Stimulated activated CD4-positive, alpha-beta T cell treated with anti-CD3 and anti-CD28 coated beads, Interleukin-15, amount 100 ng/mL, for 48 hours (primary cell): ENCODE measurements around the gene KDM4F.
A peak's percentile ranks its signal among the peaks of the same experiment; 100 is the strongest.

Experiments
- DNase-seq, 2 donors: peaks; one replicate each; pipeline ENCODE4 v3.0.0-alpha.2; 2020; ENCODE audit warnings: low read depth in 2 of 2

The KDM4F gene

GRCh38 chr11:95091663-95092180 is 42.5 kb downstream of the KDM4F start:
- no peak for DNase-seq

GRCh38 chr11:95092549-95093324 is 43.5 kb downstream of the KDM4F start:
- peak in 1 of 2 donors; percentile 17 for DNase-seq

- DNase-seq, result no peak
These were observed 44.3 kb downstream of the KDM4F start for GRCh38 chr11:95093548-95093947.

GRCh38 chr11:95095858-95096587 is 46.8 kb downstream of the KDM4F start:
- DNase-seq, result no peak

GRCh38 chr11:95097209-95097608 is 48.0 kb downstream of the KDM4F start:
- DNase-seq, result no peak

GRCh38 chr11:95098826-95099225 is 49.6 kb downstream of the KDM4F start:
- DNase-seq, result no peak

GRCh38 chr11:95100191-95100648 is 51.0 kb downstream of the KDM4F start:
- DNase-seq, result no peak
